ENCODE results near the gene RBBP6. TPM values are rescaled to one million over a fixed set of nuclear protein-coding genes. Genes with fewer than 3 reads are reported as not detected.

Gene RBBP6
- total RNA-seq, 1 experiment from 2014 or later = 76.6 TPM

DNA sequence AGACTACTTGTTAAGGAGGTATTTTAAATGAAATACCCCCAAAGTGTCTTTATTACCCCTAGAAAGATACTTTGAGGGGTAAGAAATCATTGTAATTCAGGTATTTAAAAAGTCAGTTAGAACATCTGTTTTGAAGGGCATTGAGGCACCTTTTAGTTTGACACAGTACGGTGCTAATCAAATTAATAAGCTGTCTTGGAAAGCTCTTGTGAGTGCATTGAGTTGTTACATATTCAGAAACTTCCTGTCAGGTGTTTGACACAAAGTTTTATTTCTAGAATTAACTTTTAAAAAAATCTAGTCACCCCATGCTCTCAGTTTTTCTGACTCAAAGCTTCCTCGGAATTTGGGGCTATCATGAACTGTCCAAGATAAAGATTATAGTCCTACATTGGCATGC lies 4.6 kb downstream of the RBBP6 start:
- Histone ChIP-seq H3K9me3 (ENCODE audit: insufficient read depth, low read depth) (no peaks in the 10 kb centered on the region), H3K9me2 (ENCODE audit: insufficient read depth) (no peaks in the 10 kb centered on the region), H2AFZ (no peak overlapping the region), H3K36me3 (ENCODE audit: low read depth) (peaks cover 45% of the 10 kb centered on the region), H3K4me1 (replicated peaks; ENCODE audit: insufficient read depth) (peaks cover 22% of the 10 kb centered on the region), H3K4me3 (peak overlapping the region; percentile 5; the same call in 1 of the 2 replicates), H3K27me3 (ENCODE audit: insufficient read depth, low read depth) (no peaks in the 10 kb centered on the region), H3K27ac (no peak overlapping the region), H3F3A (ENCODE audit: insufficient read depth, low read depth) (no peaks in the 10 kb centered on the region), H3K79me2 (ENCODE audit: low read depth) (peaks cover 83% of the 10 kb centered on the region), H3K4me2 (peak overlapping the region; percentile 92), H4K20me1 (ENCODE audit: insufficient read depth) (peaks cover 87% of the 10 kb centered on the region)
- POLR2A ChIA-PET (ENCODE audit: unreplicated experiment) = no interaction called here
- no peak for DNase-seq
- intact Hi-C loops (cut with micrococcal nuclease; ENCODE audit: unreplicated experiment) = no loop called here
- TF ChIP-seq EZH2 (IDR thresholded peaks at IDR 0.05; ENCODE audit: low read depth) = no peak
- TF ChIP-seq, protein P1, sequence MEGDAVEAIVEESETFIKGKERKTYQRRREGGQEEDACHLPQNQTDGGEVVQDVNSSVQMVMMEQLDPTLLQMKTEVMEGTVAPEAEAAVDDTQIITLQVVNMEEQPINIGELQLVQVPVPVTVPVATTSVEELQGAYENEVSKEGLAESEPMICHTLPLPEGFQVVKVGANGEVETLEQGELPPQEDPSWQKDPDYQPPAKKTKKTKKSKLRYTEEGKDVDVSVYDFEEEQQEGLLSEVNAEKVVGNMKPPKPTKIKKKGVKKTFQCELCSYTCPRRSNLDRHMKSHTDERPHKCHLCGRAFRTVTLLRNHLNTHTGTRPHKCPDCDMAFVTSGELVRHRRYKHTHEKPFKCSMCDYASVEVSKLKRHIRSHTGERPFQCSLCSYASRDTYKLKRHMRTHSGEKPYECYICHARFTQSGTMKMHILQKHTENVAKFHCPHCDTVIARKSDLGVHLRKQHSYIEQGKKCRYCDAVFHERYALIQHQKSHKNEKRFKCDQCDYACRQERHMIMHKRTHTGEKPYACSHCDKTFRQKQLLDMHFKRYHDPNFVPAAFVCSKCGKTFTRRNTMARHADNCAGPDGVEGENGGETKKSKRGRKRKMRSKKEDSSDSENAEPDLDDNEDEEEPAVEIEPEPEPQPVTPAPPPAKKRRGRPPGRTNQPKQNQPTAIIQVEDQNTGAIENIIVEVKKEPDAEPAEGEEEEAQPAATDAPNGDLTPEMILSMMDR (conservative IDR thresholded peaks at IDR 0.05) = no peak
- CTCF ChIA-PET = no interaction called here
- BruUV-seq (replicated peaks) = no TSS peak

DNA sequence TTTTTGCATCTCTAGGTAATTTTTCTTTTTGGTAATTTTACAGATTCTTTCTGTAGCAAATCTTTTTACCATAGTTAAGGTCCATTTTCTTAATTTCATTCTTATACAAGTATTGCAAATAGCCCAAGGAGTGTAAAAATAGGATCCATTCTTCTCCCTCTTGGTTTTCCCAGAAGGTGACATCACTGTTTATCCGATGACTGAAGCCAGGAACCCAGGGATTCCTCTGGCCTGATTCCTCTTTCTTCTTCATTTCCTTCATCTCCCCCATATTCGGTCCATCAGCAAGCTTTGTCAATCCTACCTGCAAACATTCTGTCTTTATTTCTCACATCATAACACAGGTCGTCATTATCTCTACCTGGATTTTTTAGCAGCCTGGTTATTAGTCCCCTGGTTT lies 5.3 kb downstream of the RBBP6 start:
- Histone ChIP-seq H3K27me3 (ENCODE audit: insufficient read depth, low read depth) (no peaks in the 10 kb centered on the region), H3K27ac (no peak overlapping the region), H3K9me3 (ENCODE audit: insufficient read depth, low read depth) (no peaks in the 10 kb centered on the region), H3K4me3 (no peak overlapping the region), H3K9me2 (ENCODE audit: insufficient read depth) (no peaks in the 10 kb centered on the region), H2AFZ (no peak overlapping the region), H3K36me3 (ENCODE audit: low read depth) (peaks cover 48% of the 10 kb centered on the region), H3F3A (ENCODE audit: insufficient read depth, low read depth) (peaks cover 2% of the 10 kb centered on the region; the same call in 1 of the 2 replicates), H3K79me2 (ENCODE audit: low read depth) (peaks cover 81% of the 10 kb centered on the region), H3K4me1 (replicated peaks; ENCODE audit: insufficient read depth) (peaks cover 22% of the 10 kb centered on the region), H4K20me1 (ENCODE audit: insufficient read depth) (peaks cover 93% of the 10 kb centered on the region), H3K4me2 (no peak overlapping the region)
- intact Hi-C loops (cut with micrococcal nuclease; ENCODE audit: unreplicated experiment) = no loop called here
- no peak for DNase-seq
- ChIA-PET POLR2A (ENCODE audit: unreplicated experiment) (no interaction called here), CTCF (no interaction called here)
- TF ChIP-seq, protein P1 (conservative IDR thresholded peaks at IDR 0.05) = no peak
- TF ChIP-seq EZH2 (IDR thresholded peaks at IDR 0.05; ENCODE audit: low read depth) = no peak
- BruUV-seq (replicated peaks) = no TSS peak

DNA sequence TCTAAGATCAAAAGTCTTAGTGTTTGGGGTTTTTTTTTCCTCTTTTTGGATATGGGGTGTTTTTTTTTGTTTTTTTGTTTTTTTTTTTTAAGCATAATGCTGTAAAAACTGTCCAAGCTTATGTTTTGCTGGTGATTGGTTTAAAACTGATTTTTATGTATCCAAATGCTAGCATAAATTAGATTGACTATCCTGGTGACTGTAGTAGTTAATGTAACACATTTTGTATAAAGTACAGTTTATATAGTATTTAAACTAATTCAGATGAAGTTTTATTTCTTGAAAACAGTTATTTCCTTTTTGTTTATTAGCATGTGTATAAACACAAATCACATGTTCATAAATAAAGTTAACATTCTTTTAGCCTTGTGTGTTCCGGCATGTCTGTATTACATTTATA lies 10.9 kb downstream of the RBBP6 start:
- Histone ChIP-seq H3K27me3 (ENCODE audit: insufficient read depth, low read depth) (no peaks in the 10 kb centered on the region), H3K27ac (no peak overlapping the region), H3K4me2 (no peak overlapping the region), H3K36me3 (ENCODE audit: low read depth) (peaks cover 58% of the 10 kb centered on the region), H3K9me3 (ENCODE audit: insufficient read depth, low read depth) (no peaks in the 10 kb centered on the region), H4K20me1 (ENCODE audit: insufficient read depth) (peaks cover 62% of the 10 kb centered on the region), H2AFZ (no peak overlapping the region), H3K4me3 (no peak overlapping the region), H3K4me1 (replicated peaks; ENCODE audit: insufficient read depth) (no peaks in the 10 kb centered on the region), H3F3A (ENCODE audit: insufficient read depth, low read depth) (peaks cover 14% of the 10 kb centered on the region; the same call in 1 of the 2 replicates), H3K9me2 (ENCODE audit: insufficient read depth) (no peaks in the 10 kb centered on the region), H3K79me2 (ENCODE audit: low read depth) (peaks cover 32% of the 10 kb centered on the region)
- BruUV-seq (replicated peaks) = no TSS peak
- DNase-seq = no peak
- TF ChIP-seq, protein P1 (conservative IDR thresholded peaks at IDR 0.05) = no peak
- TF ChIP-seq EZH2 (IDR thresholded peaks at IDR 0.05; ENCODE audit: low read depth) = no peak
- ChIA-PET POLR2A (ENCODE audit: unreplicated experiment) (no interaction called here), CTCF (interaction anchor here (0.6 kb wide), 1 partner anchor 12 kb away, joined by 7 read pairs; no protein-coding TSS in a partner anchor)
- intact Hi-C loops (cut with micrococcal nuclease; ENCODE audit: unreplicated experiment) = no loop called here

Measured in PC-9 (cell line).